Psoas muscle (tissue), 8 donors: ENCODE results near the gene ZNF710. TPM values are rescaled to one million over a fixed set of nuclear protein-coding genes. Genes with fewer than 3 reads are reported as not detected.

Experiments used
- ATAC-seq, 4 donors: fragments of 200-7000 bp; cut with Tn5 transposase; one replicate each; pipeline ENCODE4 v1.9.1; 2020; ENCODE audit warnings: moderate library complexity in 3 of 4, mild to moderate bottlenecking in 2 of 4
- DNase-seq, 2 donors: peaks; one replicate each; pipeline ENCODE4 v3.0.0-alpha.2; 2020
- H3K27ac ChIP-seq: fragments of 200-600 bp; one replicate; pipeline ENCODE4 v1.8.0; 2022
- H3K27me3 ChIP-seq, 3 donors: fragments of 200-600 bp in 1 of 3; one replicate each; pipeline versions ENCODE4 v1.6.1 to v1.8.0; 2013 to 2022; ENCODE audit warnings: low read length in 2 of 3, mild to moderate bottlenecking in 2 of 3, moderate library complexity in 1 of 3; ENCODE audit not compliant: insufficient read depth in 3 of 3
- H3K36me3 ChIP-seq, 2 donors: fragments of 200-600 bp in 1 of 2; one replicate each; pipeline versions ENCODE4 v1.6.1 to v1.8.0; 2013 to 2022; ENCODE audit warnings: low read depth in 1 of 2, mild to moderate bottlenecking in 1 of 2, moderate library complexity in 1 of 2; ENCODE audit not compliant: insufficient read depth in 1 of 2
- H3K4me1 ChIP-seq: fragments of 200-600 bp; one replicate; pipeline ENCODE4 v1.8.0; 2022
- H3K4me3 ChIP-seq: fragments of 200-600 bp; one replicate; pipeline ENCODE4 v1.8.0; 2022; ENCODE audit warnings: mild to moderate bottlenecking
- H3K9me3 ChIP-seq: fragments of 200-600 bp; one replicate; pipeline ENCODE4 v1.8.0; 2022
- CTCF ChIP-seq: fragments of 200-600 bp; IDR thresholded peaks from one replicate; pipeline ENCODE4 v1.8.0; 2022; ENCODE audit warnings: antibody characterized with exemption
- WGBS, 3 donors: extraction: QIAGEN DNeasy Blood & Tissue Kit; methylation state at CpG; one replicate each; pipeline versions ENCODE4 v1.1.6 to v1.1.7; 2013; 5-methylcytosine and 5-hydroxymethylcytosine counted together
- intact Hi-C, 2 donors: fragments of 100-400 bp; cut with DNase I; formaldehyde crosslinking; loops; one replicate each; pipeline versions ENCODE4 v1.11.0 to v1.14.2; 2022
- polyA plus RNA-seq, 3 donors: library from polyadenylated mRNA; stranded (reverse); fragments of 200-250 nt; gene quantifications; one replicate each; pipeline ENCODE4 v1.2.3, GENCODE V29; 2013
- total RNA-seq, 4 donors: library from RNA; stranded (reverse); fragmentation: NEBNext Ultra II Directional in 2 of 4; extraction: Animal tissue kit (Norgen Biotek cat#: 25700) in 2 of 4; gene quantifications; one replicate each; pipeline versions ENCODE4 v1.2.1 to v1.2.4, GENCODE V29; 2021 to 2023
- donor health status: healthy with polysubstance abuse.
- donor health status: DM: no; HTN: no; CAD: no; lungs with moderate emphysema.
- donor health status: Bipolar disorder and iron deficiency.
- donor health status: healthy.
- donor health status: DM: yes; HTN: yes; CAD: no.
- donor health status: DM: no; HTN: no; CAD: no.
- donor health status: DM: no; HTN: no; CAD: no.
- donor health status: DM: yes; HTN: yes; CAD: no.

ZNF710 gene
- total and polyA plus RNA-seq, 7 donors, result 1.3 to 8.1 (median 4.5) TPM

GRCh38 chr15:90022345-90022744 lies 21.2 kb downstream of the ZNF710 start:
- Histone ChIP-seq H3K27me3 (no peaks in the 10 kb centered on the region), H3K4me1 (peaks cover 6% of the 10 kb centered on the region), H3K27ac (no peak overlapping the region), H3K36me3 (no peaks in the 10 kb centered on the region), H3K9me3 (no peaks in the 10 kb centered on the region), H3K4me3 (no peak overlapping the region)
- no peak for DNase-seq
- intact Hi-C loops, result no loop called here
- 88 to 97% (median 91%) methylated on average over 6 of the region's 6 CpGs for WGBS, 3 donors
- TF ChIP-seq CTCF, result no peak
- no peak for ATAC-seq

- intact Hi-C loops, result no loop called here
- Histone ChIP-seq H3K4me3 (no peak overlapping the region), H3K27me3 (no peaks in the 10 kb centered on the region), H3K9me3 (no peaks in the 10 kb centered on the region), H3K4me1 (peaks cover 6% of the 10 kb centered on the region), H3K36me3 (no peaks in the 10 kb centered on the region), H3K27ac (no peak overlapping the region)
- DNase-seq (no peak), ATAC-seq (no peak)
- WGBS, 3 donors, result 80 to 88% (median 88%) methylated on average over 6 of the region's 6 CpGs
- no peak for TF ChIP-seq CTCF
These were observed 22.0 kb downstream of the ZNF710 start for GRCh38 chr15:90022905-90023700.

GRCh38 chr15:90024406-90024805 lies 23.3 kb downstream of the ZNF710 start:
- no peak overlapping the region for H3K27ac ChIP-seq
- no peaks in the 10 kb centered on the region for H3K9me3 ChIP-seq
- intact Hi-C loops, result no loop called here
- DNase-seq (no peak), ATAC-seq (no peak)
- H3K4me1 ChIP-seq, result peaks cover 3% of the 10 kb centered on the region
- no peaks in the 10 kb centered on the region for H3K27me3 ChIP-seq
- WGBS, 3 donors, result 83 to 92% (median 92%) methylated on average over 1 to 4 of the region's 4 CpGs
- no peak overlapping the region for H3K4me3 ChIP-seq
- TF ChIP-seq CTCF, result no peak
- H3K36me3 ChIP-seq, result no peaks in the 10 kb centered on the region

- Histone ChIP-seq H3K4me3 (no peak overlapping the region), H3K27me3 (no peaks in the 10 kb centered on the region), H3K27ac (no peak overlapping the region), H3K9me3 (no peaks in the 10 kb centered on the region), H3K36me3 (no peaks in the 10 kb centered on the region), H3K4me1 (peaks cover 4% of the 10 kb centered on the region)
- intact Hi-C loops, result no loop called here
- TF ChIP-seq CTCF, result no peak
- DNase-seq (no peak), ATAC-seq (no peak)
- WGBS, 3 donors, result 78 to 91% (median 81%) methylated on average over 2 of the region's 2 CpGs
These were observed 24.4 kb downstream of the ZNF710 start for GRCh38 chr15:90025489-90026033.
